ENCODE results near the gene ESYT2. TPM values are rescaled to one million over a fixed set of nuclear protein-coding genes. Genes with fewer than 3 reads are reported as not detected.

The ESYT2 gene
- total RNA-seq, 1 experiment from 2014 or later, result 37.5 TPM

DNA sequence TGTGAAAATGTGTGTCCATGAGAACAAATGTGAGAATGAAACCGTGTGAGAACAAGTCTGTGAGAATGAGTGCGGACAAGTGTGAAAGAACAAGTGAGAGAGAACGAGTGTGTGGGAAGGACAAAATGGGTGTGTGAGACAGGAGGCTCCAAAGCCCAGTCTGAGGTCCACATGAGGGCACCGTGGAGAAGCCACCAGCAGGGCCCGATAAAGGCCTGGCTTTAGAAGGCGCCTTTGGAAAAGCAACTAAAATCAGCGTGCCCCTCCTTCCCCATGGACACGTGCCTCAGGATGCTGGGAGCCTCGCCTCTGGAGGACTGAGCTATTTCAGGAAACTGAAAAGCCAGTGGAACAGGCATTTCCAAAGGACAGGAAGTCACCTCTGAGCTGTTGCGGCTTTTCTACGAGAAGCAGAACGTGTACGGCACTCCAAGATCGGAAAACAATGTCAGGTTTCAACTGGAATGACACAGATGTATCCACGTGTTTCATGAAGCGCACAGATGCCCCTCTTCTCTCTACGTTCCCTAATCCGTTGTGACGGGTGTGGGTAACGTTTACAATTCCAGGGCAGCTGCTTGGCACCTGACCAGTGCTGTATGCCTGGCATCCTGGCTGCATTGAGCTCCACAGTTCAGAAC is 46.4 kb downstream of the ESYT2 start:
- POLR2A ChIA-PET (ENCODE audit: low non-redundant PET), result no interaction called here
- intact Hi-C loops (cut with micrococcal nuclease; ENCODE audit: unreplicated experiment), result no loop called here

DNA sequence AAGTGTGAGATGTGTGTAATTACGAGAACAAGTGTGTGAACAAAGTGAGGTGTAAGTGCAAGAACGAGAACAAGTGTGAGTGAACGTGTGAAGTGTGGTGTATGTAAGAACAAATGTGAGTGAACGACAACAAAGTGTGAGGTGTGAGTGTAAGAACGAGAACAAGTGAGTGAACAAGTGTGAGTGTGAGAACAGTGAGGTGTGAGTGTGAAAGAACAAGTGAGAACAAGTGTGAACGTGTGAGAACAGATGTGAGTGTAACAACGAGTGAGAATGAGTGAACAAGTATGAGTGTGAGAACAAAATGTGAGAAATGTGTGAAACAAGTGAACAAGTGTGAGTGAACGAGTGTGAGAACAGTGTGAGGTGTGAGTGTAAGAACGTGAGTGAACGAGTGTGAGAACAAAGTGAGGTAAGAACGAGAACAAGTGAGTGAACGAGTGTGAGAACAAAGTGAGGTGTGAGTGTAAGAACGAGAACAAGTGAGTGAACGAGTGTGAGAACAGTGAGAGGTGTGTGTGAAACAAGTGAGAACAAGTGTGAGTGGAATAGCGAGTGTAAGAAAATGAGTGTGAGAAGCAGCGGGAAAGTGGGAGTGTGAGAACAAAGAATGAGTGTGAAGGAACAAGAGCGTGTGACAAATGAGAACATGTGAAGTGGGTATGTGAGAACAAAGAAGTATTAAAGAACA is 47.2 kb downstream of the ESYT2 start:
- ChIA-PET CTCF (no interaction called here), POLR2A (ENCODE audit: low non-redundant PET) (no interaction called here)
- no peak for TF ChIP-seq CTCF (conservative IDR thresholded peaks at IDR 0.05; ENCODE audit: low read depth, low read length)
- no peak for TF ChIP-seq EZH2 (IDR thresholded peaks at IDR 0.05; ENCODE audit: borderline replicate concordance, low read depth, low read length, poor library complexity, severe bottlenecking)
- BruUV-seq (replicated peaks), result no TSS peak
- intact Hi-C loops (cut with micrococcal nuclease; ENCODE audit: unreplicated experiment), result no loop called here
- Histone ChIP-seq H3K27ac (ENCODE audit: low read depth, low read length, poor library complexity, severe bottlenecking) (no peak overlapping the region), H3K27me3 (replicated peaks; ENCODE audit: insufficient read depth, low read depth, low read length, poor library complexity) (no peaks in the 10 kb centered on the region), H3K4me3 (ENCODE audit: low read depth, low read length, poor library complexity, severe bottlenecking) (no peak overlapping the region), H3K4me1 (ENCODE audit: insufficient read depth, low read length, poor library complexity, severe bottlenecking) (no peaks in the 10 kb centered on the region), H3K9me3 (ENCODE audit: low read depth, low read length, poor library complexity, severe bottlenecking) (no peaks in the 10 kb centered on the region), H3K36me3 (ENCODE audit: insufficient read depth, low read length, poor library complexity, severe bottlenecking) (peaks cover 18% of the 10 kb centered on the region)
- DNase-seq (ENCODE audit: low spot score), result no peak

More for the DNA sequence above, 46.4 kb downstream of the ESYT2 start:
- DNase-seq (ENCODE audit: low spot score), result peak; percentile 44
- BruUV-seq (replicated peaks), result no TSS peak
- Histone ChIP-seq H3K4me1 (ENCODE audit: insufficient read depth, low read length, poor library complexity, severe bottlenecking) (no peaks in the 10 kb centered on the region), H3K27me3 (replicated peaks; ENCODE audit: insufficient read depth, low read depth, low read length, poor library complexity) (no peaks in the 10 kb centered on the region), H3K36me3 (ENCODE audit: insufficient read depth, low read length, poor library complexity, severe bottlenecking) (peaks cover 18% of the 10 kb centered on the region), H3K27ac (ENCODE audit: low read depth, low read length, poor library complexity, severe bottlenecking) (no peak overlapping the region), H3K4me3 (ENCODE audit: low read depth, low read length, poor library complexity, severe bottlenecking) (no peak overlapping the region), H3K9me3 (ENCODE audit: low read depth, low read length, poor library complexity, severe bottlenecking) (no peaks in the 10 kb centered on the region)
- CTCF ChIA-PET, result no interaction called here
- TF ChIP-seq CTCF (conservative IDR thresholded peaks at IDR 0.05; ENCODE audit: low read depth, low read length) (peak; percentile 41), EZH2 (IDR thresholded peaks at IDR 0.05; ENCODE audit: borderline replicate concordance, low read depth, low read length, poor library complexity, severe bottlenecking) (no peak)

GRCh38 chr7:158781217-158781973 is 47.9 kb downstream of the ESYT2 start:
- no peaks in the 10 kb centered on the region for H3K4me1 ChIP-seq (ENCODE audit: insufficient read depth, low read length, poor library complexity, severe bottlenecking)
- no peaks in the 10 kb centered on the region for H3K9me3 ChIP-seq (ENCODE audit: low read depth, low read length, poor library complexity, severe bottlenecking)
- TF ChIP-seq CTCF (conservative IDR thresholded peaks at IDR 0.05; ENCODE audit: low read depth, low read length), result no peak
- no peak for TF ChIP-seq EZH2 (IDR thresholded peaks at IDR 0.05; ENCODE audit: borderline replicate concordance, low read depth, low read length, poor library complexity, severe bottlenecking)
- intact Hi-C loops (cut with micrococcal nuclease; ENCODE audit: unreplicated experiment), result no loop called here
- no peak for DNase-seq (ENCODE audit: low spot score)
- CTCF ChIA-PET, result no interaction called here
- H3K36me3 ChIP-seq (ENCODE audit: insufficient read depth, low read length, poor library complexity, severe bottlenecking), result peaks cover 18% of the 10 kb centered on the region
- H3K4me3 ChIP-seq (ENCODE audit: low read depth, low read length, poor library complexity, severe bottlenecking), result no peak overlapping the region
- H3K27ac ChIP-seq (ENCODE audit: low read depth, low read length, poor library complexity, severe bottlenecking), result no peak overlapping the region
- POLR2A ChIA-PET (ENCODE audit: low non-redundant PET), result no interaction called here
- BruUV-seq (replicated peaks), result no TSS peak
- H3K27me3 ChIP-seq (replicated peaks; ENCODE audit: insufficient read depth, low read depth, low read length, poor library complexity), result no peaks in the 10 kb centered on the region

All from A673 (cell line).